C4-2B (cell line): ENCODE results near the gene GMDS.

Experiments
- H3K27ac ChIP-seq: fragments of 450-650 bp; 2 replicates; pipeline ENCODE4 v1.5.1; 2017
- CTCF ChIP-seq: fragments of 450-650 bp; conservative IDR thresholded peaks from 2 replicates; pipeline ENCODE4 v1.5.1; 2017; ENCODE audit warnings: mild to moderate bottlenecking
- ZFX ChIP-seq: fragments of 450-650 bp; IDR thresholded peaks from 2 replicates; pipeline ENCODE4 v1.6.1; 2017

GMDS gene

GRCh38 chr6:2245103-2245876, at the start of gene GMDS:
TSS of gene GMDS (minus strand) at chr6:2245605.
- peak within 1 kb of the TSS; percentile 82 for H3K27ac ChIP-seq
- TF ChIP-seq ZFX (peak; percentile 54), CTCF (peak; percentile 16)

- TF ChIP-seq CTCF = no peak
- no peak for TF ChIP-seq ZFX
- H3K27ac ChIP-seq = no peak overlapping the region
Observed at GRCh38 chr6:2285510-2285909, 40.1 kb upstream of the GMDS start.

- H3K27ac ChIP-seq = no peak overlapping the region
- TF ChIP-seq CTCF (no peak), ZFX (no peak)
Observed at GRCh38 chr6:2275892-2276242, 30.5 kb upstream of the GMDS start.

- TF ChIP-seq CTCF = no peak
- no peak for TF ChIP-seq ZFX
- no peak overlapping the region for H3K27ac ChIP-seq
Observed at GRCh38 chr6:2274981-2275891, 29.8 kb upstream of the GMDS start.

- no peak for TF ChIP-seq ZFX
- no peak for TF ChIP-seq CTCF
- no peak overlapping the region for H3K27ac ChIP-seq
Observed at GRCh38 chr6:2272696-2273095, 27.3 kb upstream of the GMDS start.

- H3K27ac ChIP-seq = no peak overlapping the region
- TF ChIP-seq ZFX (no peak), CTCF (no peak)
Observed at GRCh38 chr6:2270054-2270453, 24.6 kb upstream of the GMDS start.

- H3K27ac ChIP-seq = no peak overlapping the region
- no peak for TF ChIP-seq ZFX
- no peak for TF ChIP-seq CTCF
Observed at GRCh38 chr6:2266841-2267240, 21.4 kb upstream of the GMDS start.
